SK-N-MC (cell line): ENCODE results near the gene TTC28.

Source experiments
- DNase-seq: peaks from one replicate; pipeline ENCODE4 v3.0.0-alpha.2; 2011; ENCODE audit warnings: low read depth, low spot score
- H3K27ac ChIP-seq: fragments of 200-600 bp; sonication (generic); 2 replicates; pipeline ENCODE4 v1.5.1; 2016; ENCODE audit warnings: mixed run types
- H3K36me3 ChIP-seq: fragments of 200-600 bp; sonication (generic); 2 replicates; pipeline ENCODE4 v1.6.1; 2017; ENCODE audit warnings: antibody characterized with exemption, low read length, mixed read lengths; ENCODE audit not compliant: insufficient read depth
- H3K4me3 ChIP-seq: fragments of 200-600 bp; sonication (generic); 2 replicates; pipeline ENCODE4 v1.5.1; 2016
- H3K9ac ChIP-seq: fragments of 200-600 bp; sonication (generic); 2 replicates; pipeline ENCODE4 v1.8.0; 2017; ENCODE audit warnings: mixed run types, mixed read lengths; ENCODE audit not compliant: insufficient read length
- H3K9me3 ChIP-seq: fragments of 200-600 bp; sonication (generic); 2 replicates; pipeline ENCODE4 v1.6.1; 2017; ENCODE audit warnings: low read depth, mild to moderate bottlenecking, antibody characterized with exemption, low read length, moderate library complexity, mixed read lengths
- EZH2 ChIP-seq: fragments of 200-600 bp; sonication (generic); IDR thresholded peaks from one replicate; pipeline ENCODE4 v1.6.1; 2017; ENCODE audit warnings: antibody characterized with exemption
- FOXP2 ChIP-seq: optimal IDR thresholded peaks from 2 replicates; pipeline ENCODE3; 2011; ENCODE audit warnings: mild to moderate bottlenecking, moderate library complexity; ENCODE audit not compliant: insufficient read depth; ENCODE audit errors: extremely low read length, control extremely low read depth
- POLR2AphosphoS5 ChIP-seq: IDR thresholded peaks from 2 replicates; pipeline ENCODE4 v1.6.1; 2012; ENCODE audit warnings: mild to moderate bottlenecking, low read depth, low read length, borderline replicate concordance

The TTC28 gene

GRCh38 chr22:27949421-27949820 lies 730.2 kb downstream of the TTC28 start:
- Histone ChIP-seq H3K9ac (no peak overlapping the region), H3K27ac (no peak overlapping the region), H3K4me3 (no peak overlapping the region), H3K36me3 (no peaks in the 10 kb centered on the region), H3K9me3 (no peaks in the 10 kb centered on the region)
- no peak for DNase-seq
- TF ChIP-seq POLR2AphosphoS5 (no peak), EZH2 (no peak), FOXP2 (no peak)

DNA sequence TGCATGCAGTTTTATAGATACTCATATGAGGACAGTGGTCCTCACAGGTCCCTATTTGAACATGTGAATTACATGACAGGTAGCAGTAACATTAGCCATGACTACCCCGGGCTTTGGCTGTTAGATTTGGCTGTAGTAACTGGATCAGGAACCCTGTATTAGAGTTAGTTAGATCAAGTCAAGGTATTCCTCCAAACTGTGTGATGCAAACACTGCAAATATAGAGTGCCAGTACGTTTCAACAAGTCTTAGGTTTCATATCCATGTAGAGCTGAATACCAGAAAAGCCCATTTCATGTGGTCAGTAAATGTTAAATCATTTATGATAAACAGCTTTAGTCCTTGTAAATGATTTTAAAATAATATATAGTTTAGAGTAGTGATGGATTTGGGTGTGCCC lies 731.1 kb downstream of the TTC28 start:
- H3K27ac ChIP-seq: no peak overlapping the region
- H3K36me3 ChIP-seq: no peaks in the 10 kb centered on the region
- H3K9ac ChIP-seq: no peak overlapping the region
- H3K9me3 ChIP-seq: no peaks in the 10 kb centered on the region
- TF ChIP-seq EZH2 (no peak), POLR2AphosphoS5 (no peak), FOXP2 (no peak)
- no peak for DNase-seq
- no peak overlapping the region for H3K4me3 ChIP-seq

GRCh38 chr22:27947448-27947847 lies 732.2 kb downstream of the TTC28 start:
- H3K4me3 ChIP-seq: no peak overlapping the region
- no peak for TF ChIP-seq POLR2AphosphoS5
- no peak for TF ChIP-seq FOXP2
- no peak for TF ChIP-seq EZH2
- DNase-seq: no peak
- H3K9ac ChIP-seq: no peak overlapping the region
- H3K27ac ChIP-seq: no peak overlapping the region
- H3K36me3 ChIP-seq: no peaks in the 10 kb centered on the region
- no peaks in the 10 kb centered on the region for H3K9me3 ChIP-seq

- Histone ChIP-seq H3K9ac (no peak overlapping the region), H3K36me3 (no peaks in the 10 kb centered on the region), H3K9me3 (no peaks in the 10 kb centered on the region), H3K4me3 (no peak overlapping the region), H3K27ac (no peak overlapping the region)
- DNase-seq: no peak
- no peak for TF ChIP-seq FOXP2
These were observed 738.5 kb downstream of the TTC28 start for GRCh38 chr22:27941143-27941542.

GRCh38 chr22:27937453-27937852 lies 742.2 kb downstream of the TTC28 start:
- TF ChIP-seq FOXP2 (no peak), EZH2 (no peak), POLR2AphosphoS5 (no peak)
- Histone ChIP-seq H3K27ac (no peak overlapping the region), H3K9ac (no peak overlapping the region), H3K9me3 (no peaks in the 10 kb centered on the region), H3K36me3 (no peaks in the 10 kb centered on the region), H3K4me3 (no peak overlapping the region)
- DNase-seq: no peak

DNA sequence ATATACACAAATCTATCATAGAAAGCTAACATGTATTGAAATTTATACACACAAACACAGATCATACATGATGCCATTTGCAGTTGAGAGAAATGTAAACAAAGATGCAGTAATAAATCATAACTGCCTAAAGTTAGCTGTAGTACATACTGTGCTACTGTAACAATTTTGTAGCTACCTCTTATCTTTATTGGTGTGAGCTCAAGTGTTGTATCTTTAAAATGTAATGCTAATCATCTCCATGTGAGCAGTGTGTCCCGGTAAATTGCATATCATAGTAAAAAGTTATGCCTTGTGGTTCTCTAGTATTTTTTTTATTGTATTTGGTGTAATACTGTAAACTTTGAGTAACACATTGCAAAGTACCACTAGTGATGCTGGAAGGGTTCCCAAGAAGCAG lies 743.7 kb downstream of the TTC28 start:
- TF ChIP-seq FOXP2 (no peak), EZH2 (no peak), POLR2AphosphoS5 (no peak)
- Histone ChIP-seq H3K27ac (no peak overlapping the region), H3K4me3 (no peak overlapping the region), H3K9me3 (no peaks in the 10 kb centered on the region), H3K9ac (no peak overlapping the region), H3K36me3 (no peaks in the 10 kb centered on the region)
- no peak for DNase-seq

DNA sequence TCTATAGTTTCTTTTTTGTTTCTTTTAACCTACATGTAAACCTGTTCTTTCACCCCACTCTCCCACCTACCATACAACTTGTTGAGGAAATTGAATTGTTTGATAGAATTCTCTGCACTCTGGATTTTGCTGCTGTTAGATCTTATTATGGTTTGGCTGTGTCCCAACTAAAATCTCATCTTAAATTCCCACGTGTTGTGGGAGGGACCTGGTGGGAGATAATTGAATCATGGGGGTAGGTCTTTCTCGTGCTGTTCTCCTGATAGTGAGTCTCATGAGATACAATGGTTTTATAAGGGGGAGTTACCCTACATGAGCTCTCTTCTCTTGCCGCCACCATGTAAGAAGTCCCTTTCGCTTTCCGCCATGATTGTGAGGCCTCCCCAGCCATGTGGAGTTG lies 745.6 kb downstream of the TTC28 start:
- Histone ChIP-seq H3K9me3 (no peaks in the 10 kb centered on the region), H3K36me3 (no peaks in the 10 kb centered on the region), H3K27ac (no peak overlapping the region), H3K9ac (no peak overlapping the region), H3K4me3 (no peak overlapping the region)
- TF ChIP-seq POLR2AphosphoS5: no peak
- TF ChIP-seq FOXP2: no peak
- no peak for TF ChIP-seq EZH2
- no peak for DNase-seq

DNA sequence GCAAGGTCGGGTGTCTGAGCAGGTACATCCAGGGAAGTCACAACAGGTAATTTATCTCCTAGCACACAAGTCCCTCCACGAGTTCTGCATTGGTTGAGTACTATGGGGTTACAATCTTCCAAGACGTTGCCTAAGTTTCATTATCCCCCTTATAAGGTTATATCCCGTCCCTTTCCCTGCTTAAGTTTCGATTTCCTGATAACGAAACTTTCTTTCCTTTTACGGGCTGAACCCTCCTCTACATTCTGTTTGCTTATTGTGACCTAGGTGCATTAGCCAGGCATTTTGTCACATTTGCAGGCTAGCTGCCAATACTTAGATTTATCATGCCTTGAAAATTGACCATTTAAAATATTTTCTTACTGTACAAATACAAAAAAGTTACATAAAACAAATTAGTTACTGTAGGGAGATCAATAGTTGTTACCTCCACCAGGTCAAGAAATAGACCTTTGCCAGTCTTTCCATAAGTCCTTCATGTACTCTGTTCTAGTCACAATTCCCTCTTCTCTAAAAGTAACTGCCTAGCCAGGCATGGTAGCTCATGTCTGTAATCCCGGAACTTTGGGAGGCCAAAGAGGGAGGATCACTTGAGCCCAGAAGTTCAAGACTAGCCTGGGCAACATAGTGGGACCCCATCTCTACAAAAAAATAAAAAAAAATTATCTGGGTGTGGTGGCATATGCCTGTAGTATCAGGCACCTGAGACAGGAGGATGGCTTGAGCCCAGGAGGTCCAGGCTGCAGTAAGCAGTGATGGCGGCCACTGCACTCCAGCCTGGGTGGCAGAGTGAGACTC lies 746.3 kb downstream of the TTC28 start:
- no peak overlapping the region for H3K9ac ChIP-seq
- TF ChIP-seq POLR2AphosphoS5 (no peak), FOXP2 (no peak), EZH2 (no peak)
- H3K9me3 ChIP-seq: no peaks in the 10 kb centered on the region
- H3K4me3 ChIP-seq: no peak overlapping the region
- no peaks in the 10 kb centered on the region for H3K36me3 ChIP-seq
- DNase-seq: no peak
- H3K27ac ChIP-seq: no peak overlapping the region
